SW 1271 (cell line): ENCODE results near the gene DCDC2B.
"Not testable (repeated sequence)": the region's sequence is repeated elsewhere in the genome, so short reads cannot be mapped to it uniquely, and the experiment has no call there.

Experiments used
- DNase-seq, 2 experiments: peaks; one replicate each; lab custom pipeline; 2025; lab: John Stamatoyannopoulos, UW

DCDC2B gene

DNA sequence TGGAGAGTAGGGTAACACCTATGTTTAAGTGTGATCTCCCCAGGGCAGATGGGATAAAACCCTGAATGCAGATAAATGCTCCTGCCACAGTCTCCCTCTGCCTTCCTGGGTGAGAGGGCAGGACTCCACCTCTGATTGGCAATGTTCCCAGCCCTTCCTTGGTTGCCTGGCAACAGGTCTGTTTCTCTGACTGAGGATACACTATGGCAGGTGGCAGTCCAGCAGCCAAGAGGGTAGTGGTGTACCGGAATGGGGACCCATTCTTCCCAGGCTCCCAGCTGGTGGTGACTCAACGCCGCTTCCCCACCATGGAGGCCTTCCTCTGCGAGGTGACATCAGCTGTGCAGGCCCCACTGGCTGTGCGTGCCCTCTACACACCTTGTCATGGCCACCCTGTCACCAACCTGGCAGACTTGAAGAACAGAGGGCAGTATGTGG, at the start of gene DCDC2B:
Gene DCDC2B (plus strand): TSS at position 199 of the 438 bp plus-strand sequence. CDS start 5 bp downstream, at position 204.
- peak in 1 of 2 experiments; percentile 27 for DNase-seq

DNA sequence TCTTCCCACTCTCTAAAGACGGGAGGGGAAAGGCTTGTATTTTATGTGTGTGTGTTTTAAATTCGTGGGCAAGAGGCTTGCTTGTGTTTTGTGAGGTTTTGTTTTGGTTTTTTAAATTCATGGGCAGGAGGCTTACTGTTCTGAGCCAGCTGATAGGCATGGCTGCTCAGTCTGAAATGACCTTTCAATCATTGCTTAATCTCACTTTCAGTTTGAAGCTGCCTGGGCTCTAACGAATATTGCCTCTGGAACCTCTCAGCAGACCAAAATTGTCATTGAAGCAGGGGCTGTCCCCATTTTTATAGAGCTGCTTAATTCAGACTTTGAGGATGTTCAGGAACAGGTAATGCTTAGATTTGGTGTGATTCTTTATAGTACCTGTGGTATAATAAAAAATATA, 49.7 kb upstream of the DCDC2B start:
- DNase-seq: no peak

- no peak for DNase-seq
Observed at GRCh38 chr1:32163405-32163804, 45.5 kb upstream of the DCDC2B start.

GRCh38 chr1:32165633-32166032, 43.3 kb upstream of the DCDC2B start:
- DNase-seq: not testable (repeated sequence)

- DNase-seq: no peak
Observed at GRCh38 chr1:32170991-32171390, 37.9 kb upstream of the DCDC2B start.

- no peak for DNase-seq
Observed at GRCh38 chr1:32172621-32173245, 36.2 kb upstream of the DCDC2B start.

DNA sequence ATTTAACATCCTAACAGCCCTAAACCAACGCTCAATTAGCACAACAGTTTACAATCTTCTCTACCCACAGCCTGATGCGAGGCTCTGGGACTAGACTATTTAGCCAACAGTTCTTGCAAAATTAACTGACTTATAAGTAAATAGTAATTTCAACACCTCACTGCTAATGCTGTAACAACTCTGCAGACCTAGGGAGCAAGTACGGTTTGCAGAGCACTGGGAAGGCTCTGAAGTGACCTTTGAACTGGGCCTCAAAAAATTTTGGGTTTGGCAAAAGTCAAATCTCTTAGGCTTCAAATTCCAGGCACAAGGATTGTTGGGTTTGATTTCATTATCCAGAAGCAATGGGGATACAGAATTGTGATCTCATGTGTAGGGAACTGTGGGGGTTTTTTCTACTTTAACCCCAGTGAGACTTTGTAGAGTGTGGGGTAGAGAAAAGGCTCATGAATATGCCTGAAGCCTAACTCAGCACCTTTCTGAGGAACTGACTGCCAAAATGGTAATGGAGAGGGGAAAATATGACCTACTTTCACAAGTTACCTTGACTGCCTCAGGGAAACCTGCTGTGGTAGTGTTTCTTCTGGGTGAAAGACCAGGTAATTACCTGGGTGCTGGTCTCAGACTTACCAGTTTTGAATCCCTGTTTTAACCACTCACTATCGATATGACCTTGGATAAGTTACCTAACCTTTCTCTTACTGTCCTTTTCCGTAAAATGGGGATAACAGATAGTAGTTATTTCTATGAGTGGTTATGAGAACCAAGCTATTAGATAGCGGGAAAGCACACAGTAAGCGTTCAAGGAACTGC, 30.3 kb upstream of the DCDC2B start:
- no peak for DNase-seq

DNA sequence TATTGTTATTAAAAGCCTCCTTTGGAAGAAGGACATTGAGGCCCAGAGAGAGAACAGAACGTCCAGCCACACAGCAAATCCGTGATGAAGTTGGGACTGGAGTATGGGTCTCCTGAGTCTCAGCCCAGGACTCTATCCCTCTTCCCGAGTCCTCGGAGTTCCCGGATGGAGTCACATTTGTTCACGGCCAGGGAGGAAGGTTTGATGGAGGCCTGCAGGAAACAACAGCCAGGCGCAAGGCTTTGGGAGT, 29.8 kb upstream of the DCDC2B start:
- no peak for DNase-seq

DNA sequence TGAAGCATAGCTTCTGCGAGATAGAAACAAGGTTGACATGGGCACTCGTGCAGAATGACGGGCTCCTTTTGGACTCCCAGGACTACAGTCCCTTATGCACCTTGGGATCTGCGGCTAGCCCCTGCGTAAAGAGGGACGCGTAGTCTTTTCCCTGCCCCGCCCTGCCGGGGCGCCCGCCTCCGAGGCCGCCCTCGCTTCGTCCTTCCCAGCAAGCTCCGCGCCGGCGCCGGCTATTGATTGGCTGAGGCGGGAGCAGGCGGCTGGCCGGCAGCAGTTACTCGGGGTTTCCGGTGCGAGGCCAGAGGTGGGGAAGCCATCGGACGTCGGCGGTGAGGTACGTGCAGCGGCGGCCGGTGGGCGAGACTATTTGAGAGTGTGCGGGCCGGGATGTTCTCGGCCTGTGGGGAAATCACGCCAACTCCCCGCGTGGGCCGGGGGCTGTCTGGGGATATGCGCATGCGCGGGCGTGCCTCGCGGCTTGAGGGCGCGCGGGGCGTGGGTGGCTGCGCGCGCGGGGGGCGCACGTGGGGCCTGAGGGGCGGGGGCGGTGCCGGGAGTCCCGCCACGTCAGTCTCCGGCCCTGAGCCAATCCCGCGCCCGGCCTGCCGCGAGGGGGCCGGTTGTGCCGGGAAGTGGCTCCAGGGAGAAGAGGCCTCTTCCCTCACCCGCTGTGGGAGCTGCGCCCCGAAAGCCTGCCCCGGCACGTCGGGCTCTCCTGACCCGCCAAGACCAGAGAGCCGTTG, 29.3 kb upstream of the DCDC2B start, which contains the start of gene TXLNA:
Gene TXLNA (plus strand): TSS at position 233 of the 743 bp plus-strand sequence. CDS start 671 bp downstream, outside the sequence.
- DNase-seq: peak; percentile 63 to 83

DNA sequence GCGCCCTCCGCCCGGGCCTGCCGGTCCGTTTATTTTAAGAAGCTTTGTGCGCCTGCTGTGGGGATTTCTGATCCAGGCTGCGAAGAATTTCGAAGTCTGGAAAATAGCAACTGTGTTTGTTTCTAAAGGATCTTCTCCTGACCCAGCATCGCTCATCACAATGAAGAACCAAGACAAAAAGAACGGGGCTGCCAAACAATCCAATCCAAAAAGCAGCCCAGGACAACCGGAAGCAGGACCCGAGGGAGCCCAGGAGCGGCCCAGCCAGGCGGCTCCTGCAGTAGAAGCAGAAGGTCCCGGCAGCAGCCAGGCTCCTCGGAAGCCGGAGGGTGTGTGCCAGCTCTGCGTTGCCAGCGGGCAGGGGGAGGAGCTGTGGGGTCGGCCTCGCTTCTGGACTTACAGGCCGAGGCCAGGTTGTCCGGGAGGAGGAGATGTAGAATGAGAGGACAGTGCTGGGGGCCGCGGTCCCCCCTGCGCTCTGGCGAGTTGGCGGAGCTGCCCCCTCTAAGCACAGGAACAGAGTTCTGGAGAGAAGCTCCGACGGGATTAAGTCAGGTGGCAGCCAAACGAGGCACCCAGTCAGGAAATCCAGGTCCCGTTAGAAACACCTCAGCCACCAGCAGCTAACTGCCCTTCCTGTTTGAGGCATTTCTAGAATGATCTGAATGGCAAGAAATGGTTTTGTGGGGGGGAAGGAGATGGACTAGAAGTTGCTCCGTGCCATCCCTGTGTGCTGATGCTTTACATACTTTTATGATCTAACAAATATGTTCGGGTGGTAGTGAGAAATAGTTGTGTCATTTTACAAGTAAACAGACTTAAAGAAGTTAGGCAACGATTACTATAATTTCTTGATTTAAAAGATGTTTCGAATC, 28.5 kb upstream of the DCDC2B start:
- DNase-seq: peak in 1 of 2 experiments; percentile 32

DNA sequence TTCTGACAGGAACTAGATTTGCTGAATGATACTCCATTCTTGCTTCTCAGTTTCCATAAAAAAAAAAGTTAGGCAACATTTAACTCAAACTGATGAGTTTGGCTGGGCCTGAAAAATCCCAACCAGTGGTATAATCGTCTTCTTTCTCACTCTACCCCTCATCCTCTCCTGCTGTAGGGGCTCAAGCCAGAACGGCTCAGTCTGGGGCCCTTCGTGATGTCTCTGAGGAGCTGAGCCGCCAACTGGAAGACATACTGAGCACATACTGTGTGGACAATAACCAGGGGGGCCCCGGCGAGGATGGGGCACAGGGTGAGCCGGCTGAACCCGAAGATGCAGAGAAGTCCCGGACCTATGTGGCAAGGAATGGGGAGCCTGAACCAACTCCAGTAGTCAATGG, 27.8 kb upstream of the DCDC2B start:
- no peak for DNase-seq

DNA sequence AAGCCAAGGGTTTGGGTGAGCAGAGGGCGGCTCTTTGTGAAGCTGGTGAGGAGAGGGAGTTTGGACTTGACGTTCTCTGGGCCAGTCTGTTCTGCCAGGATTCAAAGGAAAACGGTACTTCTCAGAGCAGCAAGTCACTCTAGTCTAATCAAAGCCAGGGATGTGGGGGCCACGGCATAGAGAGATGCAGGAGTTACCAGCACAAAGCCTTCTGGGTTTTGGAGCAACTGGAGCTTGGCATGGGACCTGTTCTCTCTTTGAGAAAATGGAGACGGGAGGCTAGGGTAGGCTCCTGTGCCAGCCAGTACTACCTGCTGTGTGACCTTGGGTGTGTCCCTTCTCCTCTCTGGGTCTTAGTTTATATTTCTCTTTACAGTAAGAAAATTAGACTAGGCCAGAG, 27.3 kb upstream of the DCDC2B start:
- DNase-seq: no peak

DNA sequence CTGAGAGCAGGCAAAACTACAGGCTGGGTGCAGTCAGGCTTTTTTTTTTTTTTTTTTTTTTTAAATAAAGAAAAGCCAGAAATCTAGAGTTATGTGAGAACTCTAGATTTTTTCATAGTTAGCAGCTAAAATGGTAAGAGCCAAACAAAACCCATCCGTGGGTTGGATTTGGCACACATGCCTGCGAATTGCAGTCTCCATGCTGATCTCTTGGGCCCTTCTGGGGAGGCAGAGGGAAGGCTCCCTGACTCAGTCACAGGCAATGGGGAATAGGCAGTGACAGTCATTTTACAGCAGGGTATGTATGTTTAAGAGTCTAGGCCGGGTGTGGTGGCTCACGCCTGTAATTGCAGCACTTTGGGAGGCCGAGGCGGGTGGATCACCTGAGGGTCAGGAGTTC, 26.8 kb upstream of the DCDC2B start:
- no peak for DNase-seq

GRCh38 chr1:32184650-32185049, 24.2 kb upstream of the DCDC2B start:
- no peak for DNase-seq

DNA sequence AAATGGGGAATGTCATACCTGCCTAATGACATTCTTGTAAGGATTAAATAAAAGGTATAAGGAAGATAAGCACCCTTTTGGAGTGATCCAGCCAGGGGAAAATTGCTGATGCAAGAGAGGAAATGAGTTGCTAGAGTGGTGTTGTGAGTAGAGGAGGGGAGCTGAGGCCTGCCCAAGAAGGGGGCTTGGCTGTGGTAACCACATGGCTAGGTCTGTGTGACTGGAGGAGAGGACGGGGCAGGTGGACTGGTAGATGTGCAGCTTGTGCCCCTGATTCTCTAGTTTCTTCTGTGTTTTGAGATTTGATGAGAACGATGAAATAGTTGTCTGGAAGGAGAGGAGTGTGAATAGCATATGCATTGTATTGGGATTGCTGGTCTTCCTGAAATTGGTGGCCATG, 22.8 kb upstream of the DCDC2B start:
- no peak for DNase-seq

GRCh38 chr1:32186491-32186890, 22.4 kb upstream of the DCDC2B start:
- no peak for DNase-seq

GRCh38 chr1:32187850-32188249, 21.0 kb upstream of the DCDC2B start:
- DNase-seq: no peak

DNA sequence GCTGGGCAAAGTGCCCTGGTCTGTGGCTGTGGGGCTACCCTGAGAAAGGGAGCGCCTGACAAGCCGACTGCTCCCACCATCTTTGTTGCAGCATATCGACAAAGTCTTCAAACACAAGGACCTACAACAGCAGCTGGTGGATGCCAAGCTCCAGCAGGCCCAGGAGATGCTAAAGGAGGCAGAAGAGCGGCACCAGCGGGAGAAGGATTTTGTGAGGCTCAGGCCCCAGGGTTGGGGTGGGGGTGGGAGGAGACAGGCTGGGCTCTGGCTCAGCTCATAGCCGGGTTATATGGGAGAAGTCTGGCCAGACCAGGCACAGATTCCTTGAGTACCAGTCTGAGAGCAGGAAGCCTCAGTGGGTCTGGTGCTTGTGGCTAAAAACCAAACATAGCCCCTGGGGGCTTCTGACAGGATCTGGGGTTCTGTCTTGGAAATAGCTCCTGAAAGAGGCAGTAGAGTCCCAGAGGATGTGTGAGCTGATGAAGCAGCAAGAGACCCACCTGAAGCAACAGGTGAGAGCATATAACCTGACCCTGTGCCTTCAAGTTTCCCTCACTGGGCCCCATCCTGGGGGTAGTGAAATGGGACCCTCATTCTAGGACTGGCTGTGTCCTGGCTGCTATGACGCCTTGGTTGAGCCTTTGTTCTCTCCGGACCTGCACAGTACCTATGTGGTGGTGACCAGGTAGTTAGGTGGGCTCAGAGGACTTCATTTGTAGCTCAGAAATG, 16.5 kb upstream of the DCDC2B start:
- no peak for DNase-seq

GRCh38 chr1:32194984-32195383, 13.9 kb upstream of the DCDC2B start:
- no peak for DNase-seq

DNA sequence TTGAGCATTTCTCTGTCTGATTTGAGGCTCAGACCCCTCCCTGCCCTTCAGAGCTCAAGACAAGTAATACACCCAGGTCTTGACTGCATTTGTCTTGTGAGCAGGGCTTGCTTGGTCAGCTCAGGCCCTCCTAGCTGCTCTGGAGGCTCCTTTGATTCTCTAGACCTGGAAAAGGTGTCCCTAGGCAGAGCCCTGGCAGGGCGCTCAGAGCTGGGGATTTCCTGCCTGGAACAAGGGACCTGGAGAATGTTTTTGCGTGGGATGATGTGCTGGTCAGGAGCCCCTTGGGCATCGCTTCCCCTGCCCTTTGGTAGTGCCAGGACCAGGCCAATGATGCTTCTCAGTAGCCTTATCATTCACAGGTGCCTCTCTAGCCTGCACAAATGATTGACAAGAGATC, 13.4 kb upstream of the DCDC2B start:
- DNase-seq: no peak
